Gastrocnemius medialis (tissue), 4 donors: Measurements from ENCODE around the gene SLC7A6OS. TPM values are rescaled to one million over a fixed set of nuclear protein-coding genes. Genes with fewer than 3 reads are reported as not detected.

Experiments used
- ATAC-seq, 2 donors: fragments of 150-250 bp; one replicate each; pipeline ENCODE4 v1.9.1; 2016
- DNase-seq, 2 donors: peaks; one replicate each; pipeline ENCODE4 v3.0.0-alpha.2; 2019
- H3K27ac ChIP-seq, 4 donors: fragments of 200-600 bp; sonication (generic); 1 replicate in 1 of 4; 2 replicates in 3 of 4; pipeline ENCODE4 v1.5.1; 2016 to 2018; ENCODE audit warnings: mild to moderate bottlenecking in 2 of 4, moderate library complexity in 1 of 4
- H3K27me3 ChIP-seq, 3 donors: fragments of 200-600 bp; sonication (generic) in 2 of 3; 1 replicate in 1 of 3; 2 replicates in 2 of 3; pipeline versions ENCODE4 v1.5.1 to v1.6.0; 2016 to 2019; ENCODE audit warnings: mild to moderate bottlenecking in 1 of 3, moderate library complexity in 1 of 3
- H3K36me3 ChIP-seq, 2 donors: fragments of 200-600 bp; sonication (generic) in 1 of 2; one replicate each; pipeline ENCODE4 v1.5.1; 2017 to 2018
- H3K4me1 ChIP-seq, 2 donors: fragments of 200-600 bp; sonication (generic) in 1 of 2; one replicate each; pipeline ENCODE4 v1.5.1; 2016 to 2017; ENCODE audit warnings: mild to moderate bottlenecking in 2 of 2
- H3K4me3 ChIP-seq, 4 donors: fragments of 200-600 bp; sonication (generic) in 3 of 4; 1 replicate in 1 of 4; 2 replicates in 3 of 4; pipeline ENCODE4 v1.5.1; 2016 to 2019; ENCODE audit warnings: mild to moderate bottlenecking in 2 of 4
- H3K9me3 ChIP-seq, 3 donors: fragments of 200-600 bp; sonication (generic) in 2 of 3; 1 replicate in 1 of 3; 2 replicates in 2 of 3; pipeline ENCODE4 v1.5.1; 2016 to 2019
- CTCF ChIP-seq, 5 experiments: fragments of 450-650 bp in 3 of 5; fragments of 200-600 bp in 2 of 5; sonication (generic) in 2 of 5; IDR thresholded peaks in 4 of 5; conservative IDR thresholded peaks in 1 of 5; 1 replicate in 4 of 5; 2 replicates in 1 of 5; pipeline ENCODE4 v1.5.1; 2016 to 2019; ENCODE audit warnings: antibody characterized with exemption in 5 of 5, mild to moderate bottlenecking in 3 of 5, moderate library complexity in 3 of 5
- POLR2A ChIP-seq, 2 donors: fragments of 450-650 bp; IDR thresholded peaks; one replicate each; pipeline ENCODE4 v1.6.1; 2017; ENCODE audit warnings: antibody characterized with exemption in 2 of 2, mild to moderate bottlenecking in 2 of 2, moderate library complexity in 2 of 2
- in situ Hi-C, 4 donors: fragments of 200-750 bp; cut with MboI; loops; one replicate each; pipeline versions ENCODE4 v1.15.0 to v1.8.0; 2017; ENCODE audit warnings: low sequenced_read_pairs in 4 of 4
- intact Hi-C: fragments of 100-400 bp; cut with DNase I; formaldehyde crosslinking; loops from one replicate; pipeline ENCODE4 v1.15.1; 2023; ENCODE audit warnings: low total_unique reads
- total RNA-seq, 4 donors: library from RNA; depleted of rRNA; stranded (reverse); fragments of >200 nt; gene quantifications; one replicate each; pipeline versions ENCODE4 v1.1.0 to v1.2.3, GENCODE V29; 2016

The SLC7A6OS gene
- total RNA-seq, 4 donors from 2014 or later, result 5.0 to 8.8 (median 7.3) TPM

GRCh38 chr16:68345958-68346635, 35.4 kb upstream of the SLC7A6OS start:
- no peak for TF ChIP-seq POLR2A (IDR thresholded peaks at IDR 0.05)
- TF ChIP-seq CTCF (IDR thresholded peaks at IDR 0.05 in 4 of 5, conservative IDR thresholded peaks at IDR 0.05 in 1 of 5), result peak in 2 of 5 experiments; percentile 13 to 34
- in situ Hi-C loops (loop anchor here in 2 of 4 donors (25.0 kb wide), 1 partner anchor 259 kb away; the partner anchor contains the start of gene NFATC3 (in 2 of the 2)), intact Hi-C loops (loop anchor here (1.0 kb wide), 1 partner anchor 164 kb away; no protein-coding TSS in a partner anchor)
- ATAC-seq (peak; percentile 43 to 52), DNase-seq (peak; percentile 23 to 58)
- Histone ChIP-seq H3K4me3 (no peak overlapping the region), H3K4me1 (peaks cover 60 to 68% of the 10 kb centered on the region in 2 donors), H3K27me3 (no peaks in the 10 kb centered on the region), H3K36me3 (peaks cover 0 to 20% of the 10 kb centered on the region in 2 donors), H3K27ac (peak overlapping the region; percentile 80 to 94 (median 89)), H3K9me3 (no peaks in the 10 kb centered on the region)

- TF ChIP-seq CTCF (IDR thresholded peaks at IDR 0.05 in 4 of 5, conservative IDR thresholded peaks at IDR 0.05 in 1 of 5) (no peak), POLR2A (IDR thresholded peaks at IDR 0.05) (peak; percentile 25 to 36)
- intact Hi-C loops, result no loop called here
- ATAC-seq (peak; percentile 84 to 87), DNase-seq (peak; percentile 85 to 89)
- Histone ChIP-seq H3K27me3 (no peaks in the 10 kb centered on the region), H3K4me1 (peaks cover 59 to 75% of the 10 kb centered on the region in 2 donors), H3K27ac (peak overlapping the region; percentile 80 to 94 (median 89)), H3K36me3 (peaks cover 0 to 27% of the 10 kb centered on the region in 2 donors), H3K4me3 (no peak overlapping the region), H3K9me3 (no peaks in the 10 kb centered on the region)
- in situ Hi-C loops, result loop anchor here in 2 of 4 donors (25.0 kb wide), 1 partner anchor 258 kb away; the partner anchor contains the start of gene NFATC3 (in 2 of the 2)
Observed at GRCh38 chr16:68345351-68345810, 34.6 kb upstream of the SLC7A6OS start.

GRCh38 chr16:68344252-68344651, 33.5 kb upstream of the SLC7A6OS start:
- H3K36me3 ChIP-seq, result peaks cover 0 to 39% of the 10 kb centered on the region in 2 donors
- TF ChIP-seq POLR2A (IDR thresholded peaks at IDR 0.05), result no peak
- no peak for TF ChIP-seq CTCF (IDR thresholded peaks at IDR 0.05 in 4 of 5, conservative IDR thresholded peaks at IDR 0.05 in 1 of 5)
- ATAC-seq (no peak), DNase-seq (peak; percentile 27 to 54)
- no peaks in the 10 kb centered on the region for H3K27me3 ChIP-seq
- no peaks in the 10 kb centered on the region for H3K9me3 ChIP-seq
- peak overlapping the region; percentile 80 to 94 (median 89) for H3K27ac ChIP-seq
- in situ Hi-C loops (loop anchor here in 2 of 4 donors (25.0 kb wide), 1 partner anchor 257 kb away; the partner anchor contains the start of gene NFATC3 (in 2 of the 2)), intact Hi-C loops (no loop called here)
- peaks cover 59 to 72% of the 10 kb centered on the region in 2 donors for H3K4me1 ChIP-seq
- H3K4me3 ChIP-seq, result no peak overlapping the region

GRCh38 chr16:68343137-68343536, 32.4 kb upstream of the SLC7A6OS start:
- H3K27me3 ChIP-seq, result no peaks in the 10 kb centered on the region
- TF ChIP-seq POLR2A (IDR thresholded peaks at IDR 0.05) (no peak), CTCF (IDR thresholded peaks at IDR 0.05 in 4 of 5, conservative IDR thresholded peaks at IDR 0.05 in 1 of 5) (no peak)
- no peak for ATAC-seq
- intact Hi-C loops, result no loop called here
- H3K4me1 ChIP-seq, result peaks cover 54 to 68% of the 10 kb centered on the region in 2 donors
- H3K36me3 ChIP-seq, result peaks cover 0 to 47% of the 10 kb centered on the region in 2 donors
- H3K4me3 ChIP-seq, result no peak overlapping the region
- in situ Hi-C loops, result loop anchor here in 2 of 4 donors (25.0 kb wide), 1 partner anchor 256 kb away; the partner anchor contains the start of gene NFATC3 (in 2 of the 2)
- no peak for DNase-seq
- H3K27ac ChIP-seq, result peak overlapping the region in 2 of 4 donors; percentile 80 to 90
- H3K9me3 ChIP-seq, result no peaks in the 10 kb centered on the region
